NCI-H460 (cell line): ENCODE measurements around the gene GPSM1. TPM values are rescaled to one million over a fixed set of nuclear protein-coding genes. Genes with fewer than 3 reads are reported as not detected.

ENCODE experiments used
- DNase-seq: peaks from one replicate; pipeline ENCODE4 v3.0.0-alpha.2; 2016; ENCODE audit warnings: low read depth; ENCODE audit errors: extremely low read depth
- total RNA-seq: library from RNA; depleted of rRNA; stranded (reverse); fragments of >200 nt; shearing (Covaris generic); gene quantifications from 2 replicates; pipeline ENCODE4 v1.2.3, GENCODE V29; 2014

Gene GPSM1
- total RNA-seq, 1 experiment from 2014 or later: 19.8 TPM

- DNase-seq: no peak
These were observed 43.6 kb downstream of the GPSM1 start for GRCh38 chr9:136370687-136371532.

DNA sequence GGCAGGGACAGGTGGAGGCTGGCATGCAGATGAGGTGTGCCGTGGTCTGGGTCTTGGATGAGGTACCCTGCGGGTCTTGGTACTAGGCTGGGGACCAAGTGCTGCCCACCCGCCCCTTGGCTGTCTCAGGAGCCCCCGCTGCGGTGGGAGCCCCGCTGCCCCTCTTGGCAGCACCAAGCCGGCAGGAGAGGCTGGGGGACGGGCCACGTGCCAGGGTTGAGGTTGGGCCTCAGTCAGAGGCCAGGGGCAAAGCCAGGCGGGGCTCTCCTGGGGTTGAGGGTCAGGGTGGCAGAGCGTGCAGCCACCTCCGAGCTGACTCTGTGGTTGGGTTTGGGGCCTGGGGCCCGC lies 44.2 kb downstream of the GPSM1 start:
- no peak for DNase-seq

DNA sequence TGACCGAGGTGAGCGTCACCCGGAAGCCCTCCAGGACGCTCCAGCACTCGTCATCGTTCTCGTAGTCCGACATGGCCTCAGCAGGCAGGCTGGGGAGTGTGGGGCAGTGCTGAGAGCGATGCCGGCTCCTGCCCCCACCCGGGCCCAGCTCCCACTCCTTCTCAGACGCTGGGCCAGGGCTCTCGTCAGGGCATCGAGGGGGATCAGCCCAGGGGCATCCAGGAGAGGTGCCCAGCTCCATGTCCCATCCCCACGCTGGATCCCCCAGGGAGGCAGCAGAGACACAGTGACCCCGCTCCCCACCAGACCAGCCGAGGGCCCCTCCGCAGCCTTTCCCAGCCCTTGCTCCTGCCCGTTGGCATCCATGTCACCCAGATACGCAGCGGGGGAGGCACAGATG lies 44.7 kb downstream of the GPSM1 start:
- no peak for DNase-seq

GRCh38 chr9:136372561-136373299 lies 45.4 kb downstream of the GPSM1 start:
- DNase-seq: no peak

DNA sequence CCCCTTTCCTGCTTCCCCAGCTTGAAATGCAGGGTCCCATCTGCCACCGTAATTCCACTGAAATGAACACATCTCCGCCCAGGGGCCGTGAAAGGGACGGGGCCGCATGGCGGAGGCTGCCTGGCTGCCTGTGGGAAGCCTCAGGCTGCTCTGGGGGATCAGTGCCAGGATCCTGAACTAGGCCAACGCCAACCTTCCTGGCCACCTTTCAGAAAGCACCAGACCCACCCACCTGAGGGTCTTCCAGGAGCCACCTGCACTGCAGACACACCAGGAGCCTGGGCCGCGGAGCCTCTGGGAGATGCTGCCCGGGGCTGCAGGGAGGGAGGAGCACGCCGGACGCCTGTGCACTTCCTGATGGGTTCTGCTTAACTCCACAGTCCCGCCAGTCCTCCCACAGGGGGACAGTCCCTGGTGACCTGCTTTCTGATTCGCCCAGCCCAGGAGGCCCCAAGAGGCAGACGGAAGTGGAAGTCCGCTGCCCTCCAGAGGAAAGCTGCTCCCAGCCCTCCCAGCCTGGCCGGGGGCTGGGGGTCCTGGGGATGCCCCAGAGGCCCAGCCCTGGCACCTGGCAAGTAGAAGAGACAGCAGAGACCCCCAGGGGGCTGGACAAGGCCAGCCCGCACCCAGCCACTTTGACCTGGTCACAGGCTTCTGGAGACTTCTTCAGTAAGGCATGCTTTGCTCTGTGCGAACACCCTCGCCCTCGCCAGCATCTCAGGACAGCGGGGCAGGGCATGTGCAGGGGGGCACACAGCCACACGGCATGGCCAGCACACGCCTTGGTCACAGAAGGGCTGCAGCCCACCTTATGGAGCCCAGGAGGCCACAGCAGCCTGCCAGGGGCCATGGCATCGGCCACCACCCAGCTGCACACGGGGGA lies 46.2 kb downstream of the GPSM1 start, which contains the start of gene CARD9:
Gene CARD9, minus strand, starts transcription at position 370 of the 883 bp plus-strand sequence. CDS start 1,591 bp downstream, outside the sequence.
- no peak for DNase-seq

DNA sequence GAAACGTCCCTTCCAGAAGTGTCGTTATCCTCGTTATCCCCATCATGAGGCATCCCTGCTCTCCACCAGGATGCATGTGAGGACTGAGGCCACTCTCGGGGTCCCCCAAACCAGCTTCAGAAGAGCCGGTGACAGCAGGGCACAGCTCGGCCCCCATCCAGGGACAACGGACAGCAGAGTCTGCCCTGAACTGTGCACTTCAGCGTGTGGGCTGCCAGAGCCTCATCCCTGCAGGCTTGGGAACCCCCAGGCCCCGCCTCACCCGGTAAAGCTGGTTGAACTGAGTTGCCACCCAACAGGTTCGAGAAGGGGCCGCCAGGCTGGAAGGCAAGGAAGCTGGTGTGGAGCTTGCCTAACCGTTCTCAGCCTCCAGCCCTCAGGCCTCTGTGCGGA lies 46.8 kb downstream of the GPSM1 start:
- no peak for DNase-seq

DNA sequence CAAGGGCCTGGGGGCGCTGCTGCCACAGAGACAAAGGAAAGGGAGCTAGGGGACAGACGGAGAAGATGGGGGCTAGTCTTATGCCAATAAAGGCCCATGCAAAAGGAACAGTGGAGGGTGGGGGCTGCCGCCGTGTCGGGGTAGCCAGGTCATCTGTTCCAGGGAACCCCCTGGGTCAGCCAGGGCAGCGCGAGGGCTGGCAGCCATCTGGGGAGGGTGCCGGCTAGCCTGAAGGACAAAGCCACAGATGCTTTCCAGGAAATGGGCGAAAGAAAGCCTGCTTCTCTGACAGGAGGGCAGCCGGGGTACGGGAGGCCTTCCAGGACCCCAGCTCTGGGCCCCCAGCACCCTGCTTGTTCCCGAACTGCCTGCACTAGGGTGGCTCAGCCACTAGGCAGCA lies 47.8 kb downstream of the GPSM1 start:
- DNase-seq: no peak

DNA sequence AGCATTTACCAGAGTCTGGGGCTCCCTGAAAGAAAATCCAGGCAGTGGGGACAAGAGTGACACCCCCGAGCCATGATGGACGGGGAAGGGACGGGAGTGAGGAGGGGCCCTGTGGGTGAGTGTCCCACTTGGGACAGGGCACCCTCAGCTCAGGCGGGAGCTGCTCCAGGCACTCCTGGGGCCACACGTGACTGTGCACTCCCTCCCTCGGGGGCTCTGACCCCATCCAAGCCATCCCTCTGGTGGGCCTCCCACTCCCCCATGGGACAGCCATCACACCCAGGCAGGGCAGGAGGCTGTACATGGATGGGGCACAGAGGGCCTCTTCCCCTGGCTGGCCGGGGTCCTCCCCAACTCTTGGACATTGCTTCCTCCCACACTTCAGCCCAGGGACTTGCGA lies 49.1 kb downstream of the GPSM1 start:
- DNase-seq: no peak

DNA sequence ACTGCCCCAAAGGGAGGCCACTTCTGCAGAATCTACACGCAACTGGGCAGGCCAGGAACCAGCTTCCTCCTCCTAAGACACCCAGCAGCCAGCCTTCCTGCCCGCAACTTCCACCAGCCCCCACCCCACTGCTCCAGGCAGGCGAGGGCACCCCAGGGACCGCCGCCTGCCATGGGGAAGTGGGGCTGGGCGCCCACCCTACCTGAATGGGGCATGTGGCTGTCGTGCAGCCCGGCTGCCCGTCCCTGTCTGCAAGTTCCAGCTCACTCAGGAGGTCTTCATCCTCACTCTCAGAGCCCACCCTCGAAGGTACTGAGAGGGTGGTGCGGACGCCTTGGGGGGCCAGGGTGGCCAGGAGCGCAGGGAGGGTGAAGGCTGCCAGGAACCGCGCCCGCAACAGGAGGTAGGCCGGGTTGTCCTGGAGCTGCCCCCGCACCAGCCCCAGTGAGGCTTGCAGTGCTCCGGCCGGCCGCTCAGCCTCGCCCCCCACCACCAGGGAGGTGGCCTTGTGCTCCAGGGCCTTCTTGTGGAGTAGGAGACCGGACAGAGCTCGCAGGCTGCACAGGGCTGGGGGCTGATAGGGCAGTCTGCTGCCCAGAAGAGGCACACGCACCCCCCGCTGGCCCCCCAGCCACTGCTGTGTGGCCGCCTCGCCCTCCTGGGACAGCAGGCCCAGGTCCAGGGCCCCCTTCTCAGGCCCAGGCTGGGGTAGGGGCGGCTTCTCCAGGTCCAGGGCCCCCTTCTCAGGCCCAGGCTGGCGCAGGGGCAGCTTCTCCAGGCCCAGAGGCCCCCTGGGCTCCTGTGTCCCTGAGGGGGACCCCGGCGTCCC lies 50.2 kb downstream of the GPSM1 start:
- DNase-seq: no peak

- DNase-seq: no peak
These were observed 51.0 kb downstream of the GPSM1 start for GRCh38 chr9:136378170-136379002.

DNA sequence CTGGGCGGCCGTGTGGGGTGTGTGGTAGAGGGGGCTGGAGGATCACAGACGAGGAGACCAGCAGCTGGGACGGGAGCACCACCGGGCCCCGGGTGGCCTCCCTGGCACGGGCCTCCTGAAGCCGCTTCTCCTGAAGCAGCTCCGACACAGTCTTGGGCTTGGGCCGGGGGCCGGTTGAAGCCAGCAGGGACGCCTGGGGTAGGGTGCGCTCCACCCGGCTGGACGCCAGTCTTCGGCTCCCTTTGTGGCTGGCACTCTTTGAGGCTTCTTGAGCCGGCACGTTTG lies 51.6 kb downstream of the GPSM1 start:
- DNase-seq: no peak

DNA sequence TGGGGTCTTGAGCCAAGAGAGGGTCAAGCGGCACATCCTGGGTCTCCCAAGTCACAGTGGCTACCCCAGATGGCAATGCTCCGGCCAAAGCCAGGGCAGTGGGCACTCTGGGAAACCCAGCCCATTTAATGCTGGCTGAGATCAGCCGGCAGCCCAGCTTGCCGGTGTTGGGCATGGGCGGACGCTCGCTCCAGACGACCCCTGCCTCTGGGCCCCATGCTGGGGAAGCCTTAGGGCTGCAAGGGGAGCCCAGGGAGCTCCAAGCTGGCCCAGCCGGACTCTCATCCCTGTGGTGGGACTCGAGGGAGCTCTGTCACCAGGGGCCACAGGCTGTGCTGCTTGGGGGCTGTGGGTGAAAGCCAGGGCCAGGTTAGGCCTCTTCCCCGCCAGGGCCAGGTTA lies 52.1 kb downstream of the GPSM1 start:
- DNase-seq: no peak

- no peak for DNase-seq
These were observed 52.6 kb downstream of the GPSM1 start for GRCh38 chr9:136379891-136380290.

- DNase-seq: no peak
These were observed 53.0 kb downstream of the GPSM1 start for GRCh38 chr9:136380381-136380780.

- DNase-seq: no peak
These were observed 54.0 kb downstream of the GPSM1 start for GRCh38 chr9:136381311-136381710.

GRCh38 chr9:136381966-136382513 lies 54.7 kb downstream of the GPSM1 start:
- no peak for DNase-seq

GRCh38 chr9:136383436-136383835 lies 56.1 kb downstream of the GPSM1 start:
- DNase-seq: no peak

DNA sequence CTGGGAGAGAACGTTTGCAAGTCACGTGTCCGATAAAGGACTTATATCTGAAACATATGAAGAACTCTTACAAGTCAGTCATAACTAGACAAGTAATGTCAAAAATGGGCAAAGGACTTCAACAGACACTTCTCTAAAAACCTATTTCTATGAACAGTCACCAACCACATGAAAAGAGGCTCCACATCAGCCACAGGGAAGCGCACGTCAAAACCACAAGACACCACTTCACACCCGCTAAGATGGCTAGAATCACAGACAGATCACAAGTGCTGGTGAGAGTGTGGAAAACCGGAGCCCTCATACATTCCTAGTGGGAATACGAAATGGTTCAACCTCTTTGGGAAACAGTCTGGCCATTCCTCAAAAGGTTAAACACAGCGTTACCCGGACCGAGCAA lies 57.7 kb downstream of the GPSM1 start:
- no peak for DNase-seq

DNA sequence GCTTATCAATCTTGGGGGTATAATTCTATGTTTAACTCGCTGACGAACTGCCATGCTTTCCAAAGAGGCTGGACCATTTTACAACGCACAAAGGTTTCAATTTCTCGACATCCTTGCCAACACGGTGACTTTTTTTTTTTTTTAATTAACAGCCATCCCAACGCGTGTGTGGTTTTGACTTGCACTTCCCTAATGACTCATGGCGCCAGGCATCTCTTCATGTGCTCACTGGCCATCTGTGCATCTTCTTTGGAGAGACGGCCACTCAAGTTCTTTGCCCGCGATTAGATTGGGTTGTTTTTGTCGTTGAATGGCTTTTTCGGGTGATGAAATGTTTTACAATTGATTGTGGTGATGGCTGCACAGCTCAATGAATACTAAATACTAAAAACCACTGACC lies 58.7 kb downstream of the GPSM1 start:
- DNase-seq: no peak
